ENCODE measurements around the gene NPAS2. TPM values are rescaled to one million over a fixed set of nuclear protein-coding genes. Genes with fewer than 3 reads are reported as not detected.

NPAS2 gene
- total RNA-seq, 3 donors from 2014 or later (not counting 1 experiment from before 2014, with no cell fraction given) = not detected

DNA sequence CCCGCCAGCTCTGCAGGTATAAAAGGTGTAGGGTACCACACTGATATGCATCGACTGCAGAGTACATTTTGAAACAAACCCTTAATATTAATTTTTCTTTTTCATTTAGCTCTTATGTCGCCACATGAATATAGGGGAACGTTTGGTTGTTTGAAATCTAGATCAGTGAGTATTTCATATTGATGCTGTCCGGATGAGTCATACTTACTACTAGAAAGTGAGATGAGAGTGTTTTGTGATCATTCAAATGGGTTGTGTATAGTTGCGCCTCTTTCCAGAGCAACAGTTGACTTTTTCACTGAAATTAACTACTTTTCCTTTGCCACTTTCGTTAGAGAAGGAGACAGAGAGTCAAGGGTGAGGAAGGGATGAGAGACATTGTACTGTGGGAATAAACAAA is 24.6 kb downstream of the NPAS2 start:
- Histone ChIP-seq H3K9me3 (ENCODE audit: control insufficient read depth, insufficient read depth, low read length) (no peaks in the 10 kb centered on the region), H3K4me3 (ENCODE audit: low read length) (no peak overlapping the region), H3K36me3 (ENCODE audit: control insufficient read depth, insufficient read depth, low read length) (no peaks in the 10 kb centered on the region), H3K27ac (ENCODE audit: low read length) (no peak overlapping the region), H3K4me1 (ENCODE audit: control insufficient read depth, insufficient read depth, low read length) (no peaks in the 10 kb centered on the region), H3K27me3 (ENCODE audit: control insufficient read depth, insufficient read depth, low read length) (no peaks in the 10 kb centered on the region)
- no peak overlapping the region for H3K4me3 Mint-ChIP-seq
- H3K9me3 Mint-ChIP-seq = no peaks in the 10 kb centered on the region
- ATAC-seq (no peak), DNase-seq (no peak)
- 84% methylated on average over 5 of the region's 7 CpGs for WGBS (ENCODE audit: insufficient coverage)
- H3K36me3 Mint-ChIP-seq = no peaks in the 10 kb centered on the region
- intact Hi-C loops (cut with micrococcal nuclease) = no loop called here
- no peak overlapping the region for H3K27ac Mint-ChIP-seq
- TF ChIP-seq, protein P1, sequence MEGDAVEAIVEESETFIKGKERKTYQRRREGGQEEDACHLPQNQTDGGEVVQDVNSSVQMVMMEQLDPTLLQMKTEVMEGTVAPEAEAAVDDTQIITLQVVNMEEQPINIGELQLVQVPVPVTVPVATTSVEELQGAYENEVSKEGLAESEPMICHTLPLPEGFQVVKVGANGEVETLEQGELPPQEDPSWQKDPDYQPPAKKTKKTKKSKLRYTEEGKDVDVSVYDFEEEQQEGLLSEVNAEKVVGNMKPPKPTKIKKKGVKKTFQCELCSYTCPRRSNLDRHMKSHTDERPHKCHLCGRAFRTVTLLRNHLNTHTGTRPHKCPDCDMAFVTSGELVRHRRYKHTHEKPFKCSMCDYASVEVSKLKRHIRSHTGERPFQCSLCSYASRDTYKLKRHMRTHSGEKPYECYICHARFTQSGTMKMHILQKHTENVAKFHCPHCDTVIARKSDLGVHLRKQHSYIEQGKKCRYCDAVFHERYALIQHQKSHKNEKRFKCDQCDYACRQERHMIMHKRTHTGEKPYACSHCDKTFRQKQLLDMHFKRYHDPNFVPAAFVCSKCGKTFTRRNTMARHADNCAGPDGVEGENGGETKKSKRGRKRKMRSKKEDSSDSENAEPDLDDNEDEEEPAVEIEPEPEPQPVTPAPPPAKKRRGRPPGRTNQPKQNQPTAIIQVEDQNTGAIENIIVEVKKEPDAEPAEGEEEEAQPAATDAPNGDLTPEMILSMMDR (IDR thresholded peaks at IDR 0.05) = no peak
- peaks cover 24 to 32% of the 10 kb centered on the region in 2 donors for H3K27me3 Mint-ChIP-seq (ENCODE audit: low read depth in 2 of 2)
- no peaks in the 10 kb centered on the region for H3K4me1 Mint-ChIP-seq

DNA sequence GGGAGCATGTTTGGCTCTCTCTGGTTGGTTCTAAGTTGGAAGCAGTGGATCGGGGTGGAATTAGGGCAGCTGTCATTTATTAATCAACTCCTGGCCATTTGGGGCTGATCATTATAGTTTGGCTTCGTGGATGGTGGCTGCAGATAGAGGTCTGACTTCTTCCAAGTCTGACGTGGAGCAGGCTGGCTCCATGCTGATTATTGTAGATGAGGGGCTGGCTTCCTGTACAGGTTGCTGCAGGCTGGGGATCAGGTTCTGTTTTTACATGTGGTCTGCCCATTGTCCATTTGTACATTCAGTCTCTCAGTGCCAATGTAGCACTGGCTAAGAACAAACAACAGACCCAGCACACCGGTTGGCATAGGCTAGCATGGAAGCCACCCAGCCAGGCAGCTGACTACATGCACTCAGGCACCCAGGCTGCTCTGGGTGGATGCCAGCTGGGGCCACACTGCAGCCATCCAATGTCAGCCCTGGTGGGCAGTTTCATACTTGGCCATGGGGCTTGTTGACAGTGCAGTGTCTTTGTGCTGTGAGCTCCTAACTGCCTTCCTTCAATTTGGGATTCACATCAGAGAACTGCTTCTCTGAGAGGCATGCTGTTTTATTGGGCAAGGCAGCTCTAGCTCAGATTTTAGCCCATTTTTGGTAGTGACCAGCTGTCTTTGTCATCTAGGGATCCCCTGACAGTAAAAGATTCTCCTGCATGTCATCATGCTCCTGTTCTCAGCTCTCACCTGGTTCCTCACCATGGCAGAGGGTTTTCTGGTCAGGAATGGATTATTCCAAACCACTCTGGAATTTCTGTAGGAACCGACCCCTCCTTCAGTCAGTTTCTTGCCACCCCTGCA is 25.4 kb downstream of the NPAS2 start:
- no peaks in the 10 kb centered on the region for H3K27me3 ChIP-seq (ENCODE audit: control insufficient read depth, insufficient read depth, low read length)
- intact Hi-C loops (cut with micrococcal nuclease) = no loop called here

DNA sequence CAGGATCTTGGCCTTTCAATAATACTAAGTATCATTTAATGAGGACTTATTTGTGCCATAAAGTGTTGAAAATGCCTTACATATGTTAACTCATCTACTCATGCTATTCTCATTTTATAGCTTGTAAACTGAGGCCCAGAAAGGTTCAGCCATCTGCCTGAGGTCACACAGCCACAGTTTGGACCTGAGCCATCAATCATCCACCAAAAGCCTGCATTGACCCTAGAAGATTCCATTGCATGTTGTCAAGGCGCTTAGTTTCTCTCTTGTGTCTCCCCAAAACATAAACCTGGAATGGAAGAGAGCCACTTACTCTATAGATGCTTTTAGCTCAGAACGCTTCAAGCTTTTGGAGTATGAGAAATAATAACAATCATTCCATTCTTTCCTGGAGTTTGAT is 26.8 kb downstream of the NPAS2 start:
- H3K4me1 Mint-ChIP-seq = no peaks in the 10 kb centered on the region
- no peak overlapping the region for H3K4me3 Mint-ChIP-seq
- ATAC-seq = no peak

More for the DNA sequence above, 25.4 kb downstream of the NPAS2 start:
- Histone ChIP-seq H3K9me3 (ENCODE audit: control insufficient read depth, insufficient read depth, low read length) (no peaks in the 10 kb centered on the region), H3K36me3 (ENCODE audit: control insufficient read depth, insufficient read depth, low read length) (no peaks in the 10 kb centered on the region), H3K4me1 (ENCODE audit: control insufficient read depth, insufficient read depth, low read length) (no peaks in the 10 kb centered on the region), H3K27ac (ENCODE audit: low read length) (no peak overlapping the region), H3K4me3 (ENCODE audit: low read length) (no peak overlapping the region)
- DNase-seq = no peak
- no peak for ATAC-seq
- no peak overlapping the region for H3K4me3 Mint-ChIP-seq
- H3K4me1 Mint-ChIP-seq = no peaks in the 10 kb centered on the region
- no peak overlapping the region for H3K27ac Mint-ChIP-seq
- peaks cover 28 to 30% of the 10 kb centered on the region in 2 donors for H3K27me3 Mint-ChIP-seq (ENCODE audit: low read depth in 2 of 2)
- no peaks in the 10 kb centered on the region for H3K36me3 Mint-ChIP-seq
- 81% methylated on average over 5 of the region's 5 CpGs for WGBS (ENCODE audit: insufficient coverage)
- TF ChIP-seq, protein P1 (IDR thresholded peaks at IDR 0.05) = no peak
- no peaks in the 10 kb centered on the region for H3K9me3 Mint-ChIP-seq

More for the DNA sequence above, 26.8 kb downstream of the NPAS2 start:
- Histone ChIP-seq H3K4me3 (ENCODE audit: low read length) (no peak overlapping the region), H3K27ac (ENCODE audit: low read length) (no peak overlapping the region), H3K4me1 (ENCODE audit: control insufficient read depth, insufficient read depth, low read length) (no peaks in the 10 kb centered on the region), H3K36me3 (ENCODE audit: control insufficient read depth, insufficient read depth, low read length) (no peaks in the 10 kb centered on the region), H3K27me3 (ENCODE audit: control insufficient read depth, insufficient read depth, low read length) (no peaks in the 10 kb centered on the region), H3K9me3 (ENCODE audit: control insufficient read depth, insufficient read depth, low read length) (no peaks in the 10 kb centered on the region)
- Mint-ChIP-seq H3K9me3 (no peaks in the 10 kb centered on the region), H3K27me3 (ENCODE audit: low read depth in 2 of 2) (peaks cover 26 to 28% of the 10 kb centered on the region in 2 donors), H3K27ac (no peak overlapping the region), H3K36me3 (no peaks in the 10 kb centered on the region)
- no peak for DNase-seq
- intact Hi-C loops (cut with micrococcal nuclease) = no loop called here
- TF ChIP-seq, protein P1 (IDR thresholded peaks at IDR 0.05) = no peak
- WGBS (ENCODE audit: insufficient coverage) = 100% methylated on average over 1 of the region's 2 CpGs

Measured in natural killer cell (primary cell).